SK-N-SH (cell line): ENCODE results near the gene KRTAP10-7. TPM values are rescaled to one million over a fixed set of nuclear protein-coding genes. Genes with fewer than 3 reads are reported as not detected.

Source experiments
- CTCF ChIA-PET: fragments of 300-600, 350-600 bp; formaldehyde crosslinking; extraction: SDS; loops from one replicate; lab custom pipeline; 2021; lab: Yijun Ruan, JAX
- POLR2A ChIA-PET: fragments of 350-600 bp; sonication (Branson Sonifier 250); formaldehyde crosslinking; extraction: SDS; loops from one replicate; lab custom pipeline; 2020; ENCODE audit warnings: antibody characterized with exemption, inconsistent platforms; lab: Yijun Ruan, JAX
- DNase-seq: peaks from one replicate; pipeline ENCODE4 v3.0.0; 2012
- H2AFZ ChIP-seq: fragments of 200-600 bp; sonication (generic); 2 replicates; pipeline ENCODE4 v1.8.1; 2016; ENCODE audit warnings: antibody characterized with exemption, mild to moderate bottlenecking, low read depth
- H3F3A ChIP-seq: fragments of 200-600 bp; sonication (generic); replicated peaks from 2 replicates; pipeline ENCODE3; 2016; ENCODE audit warnings: antibody characterized with exemption, mild to moderate bottlenecking; ENCODE audit not compliant: insufficient read depth
- H3K27ac ChIP-seq, 2 experiments: fragments of 200-500 bp in 1 of 2; fragments of 200-600 bp in 1 of 2; sonication (Bioruptor generic) in 1 of 2; sonication (generic), shearing (Covaris generic) in 1 of 2; 2 replicates each; pipeline versions ENCODE4 v1.5.1 to v1.6.1; 2014 to 2016; ENCODE audit warnings: low read depth in 2 of 2, inconsistent platforms in 1 of 2, low read length in 1 of 2, mild to moderate bottlenecking in 1 of 2, mixed read lengths in 1 of 2
- H3K27me3 ChIP-seq: fragments of 200-600 bp; sonication (generic), shearing (Covaris generic); 2 replicates; pipeline ENCODE4 v1.6.1; 2016; ENCODE audit warnings: mixed run types; ENCODE audit not compliant: insufficient read depth
- H3K36me3 ChIP-seq, 2 experiments: fragments of 200-500 bp in 1 of 2; fragments of 200-600 bp in 1 of 2; sonication (Bioruptor generic) in 1 of 2; sonication (generic) in 1 of 2; replicated peaks in 1 of 2; 2 replicates each; pipeline versions ENCODE3 to v1.5.1; 2014 to 2016; ENCODE audit warnings: low read length in 1 of 2, mild to moderate bottlenecking in 1 of 2; ENCODE audit not compliant: insufficient read depth in 2 of 2, control insufficient read depth in 1 of 2
- H3K4me1 ChIP-seq, 2 experiments: fragments of 200-500 bp in 1 of 2; fragments of 200-600 bp in 1 of 2; sonication (Bioruptor generic) in 1 of 2; sonication (generic), shearing (Covaris generic) in 1 of 2; 2 replicates each; pipeline versions ENCODE4 v1.5.1 to v1.6.1; 2014 to 2016; ENCODE audit warnings: low read depth in 1 of 2, low read length in 1 of 2, mixed run types in 1 of 2; ENCODE audit not compliant: insufficient read depth in 2 of 2, control insufficient read depth in 1 of 2
- H3K4me2 ChIP-seq: fragments of 200-600 bp; sonication (generic), shearing (Covaris generic); 2 replicates; pipeline ENCODE4 v1.6.1; 2017; ENCODE audit warnings: mixed run types
- H3K4me3 ChIP-seq, 2 experiments: fragments of 200-500 bp in 1 of 2; fragments of 200-600 bp in 1 of 2; sonication (Bioruptor generic) in 1 of 2; sonication (generic), shearing (Covaris generic) in 1 of 2; 2 replicates each; pipeline versions ENCODE4 v1.5.1 to v1.8.1; 2014 to 2016; ENCODE audit warnings: low read depth in 2 of 2, inconsistent platforms in 1 of 2, low read length in 1 of 2, mild to moderate bottlenecking in 1 of 2, mixed read lengths in 1 of 2, moderate library complexity in 1 of 2
- H3K79me2 ChIP-seq: fragments of 200-600 bp; sonication (generic); 2 replicates; pipeline ENCODE4 v1.8.1; 2017; ENCODE audit warnings: mild to moderate bottlenecking; ENCODE audit not compliant: insufficient read depth
- H3K9ac ChIP-seq: fragments of 200-600 bp; sonication (generic); 2 replicates; pipeline ENCODE4 v1.6.1; 2017; ENCODE audit warnings: mixed run types
- H3K9me2 ChIP-seq: fragments of 200-600 bp; sonication (generic); 2 replicates; pipeline ENCODE4 v1.6.1; 2017; ENCODE audit warnings: mixed run types
- H3K9me3 ChIP-seq: fragments of 200-600 bp; sonication (generic); 2 replicates; pipeline ENCODE4 v1.6.1; 2017; ENCODE audit warnings: mixed run types, mild to moderate bottlenecking, moderate library complexity
- H4K20me1 ChIP-seq: fragments of 200-600 bp; sonication (generic); 2 replicates; pipeline ENCODE4 v1.6.1; 2017; ENCODE audit warnings: mild to moderate bottlenecking, mixed run types; ENCODE audit not compliant: insufficient read depth
- CHD2 ChIP-seq: fragments of 150-350 bp; IDR thresholded peaks from 2 replicates; pipeline ENCODE4 v1.6.1; 2018; ENCODE audit warnings: low read length; ENCODE audit not compliant: partially characterized antibody
- CTCF ChIP-seq: fragments of 200-600 bp; sonication (generic); IDR thresholded peaks from 2 replicates; pipeline ENCODE4 v1.6.1; 2017; ENCODE audit warnings: antibody characterized with exemption, mild to moderate bottlenecking, moderate library complexity
- EP300 ChIP-seq, 2 experiments: IDR thresholded peaks; 2 replicates each; pipeline versions ENCODE4 v1.4.0 to v1.6.1; 2012; ENCODE audit warnings: borderline replicate concordance in 1 of 2, low read depth in 1 of 2, low read length in 1 of 2
- FOSL2 ChIP-seq: IDR thresholded peaks from 2 replicates; pipeline ENCODE4 v1.4.0; 2012; ENCODE audit warnings: low read depth, mild to moderate bottlenecking, moderate library complexity, borderline replicate concordance
- JUND ChIP-seq: IDR thresholded peaks from 2 replicates; pipeline ENCODE4 v1.4.0; 2012
- MEF2A ChIP-seq: IDR thresholded peaks from 2 replicates; pipeline ENCODE4 v1.4.0; 2012; ENCODE audit warnings: low read depth, borderline replicate concordance
- MXI1 ChIP-seq: IDR thresholded peaks from 2 replicates; pipeline ENCODE4 v1.6.1; 2012; ENCODE audit warnings: mild to moderate bottlenecking, low read depth, low read length, improper control_type of control experiment
- NFIC ChIP-seq: IDR thresholded peaks from 2 replicates; pipeline ENCODE4 v1.4.0; 2012; ENCODE audit warnings: borderline replicate concordance
- NRF1 ChIP-seq: IDR thresholded peaks from 2 replicates; pipeline ENCODE4 v1.6.1; 2012; ENCODE audit warnings: low read depth, mild to moderate bottlenecking, low read length
- RCOR1 ChIP-seq: fragments of 150-350 bp; IDR thresholded peaks from 2 replicates; pipeline ENCODE4 v1.6.1; 2017; ENCODE audit warnings: antibody characterized with exemption, low read length
- RFX5 ChIP-seq: IDR thresholded peaks from 2 replicates; pipeline ENCODE4 v1.6.1; 2012; ENCODE audit warnings: mild to moderate bottlenecking, improper control_type of control experiment, low read length
- RXRA ChIP-seq: IDR thresholded peaks from 2 replicates; pipeline ENCODE4 v1.4.0; 2012; ENCODE audit warnings: low read depth, mild to moderate bottlenecking, borderline replicate concordance
- SIN3A ChIP-seq: IDR thresholded peaks from 2 replicates; pipeline ENCODE4 v1.6.1; 2012; ENCODE audit warnings: low read depth, mild to moderate bottlenecking, low read length, moderate library complexity, borderline replicate concordance
- TAF1 ChIP-seq: IDR thresholded peaks from 2 replicates; pipeline ENCODE4 v1.6.1; 2012; ENCODE audit warnings: low read depth, mild to moderate bottlenecking, low read length, moderate library complexity, borderline replicate concordance
- TEAD4 ChIP-seq: IDR thresholded peaks from 2 replicates; pipeline ENCODE4 v1.4.0; 2012; ENCODE audit warnings: mild to moderate bottlenecking, borderline replicate concordance; ENCODE audit not compliant: insufficient read depth
- USF1 ChIP-seq: IDR thresholded peaks from 2 replicates; pipeline ENCODE4 v1.4.0; 2012; ENCODE audit warnings: low read depth, borderline replicate concordance
- YY1 ChIP-seq: IDR thresholded peaks from 2 replicates; pipeline ENCODE4 v1.4.0; 2012; ENCODE audit warnings: low read depth, mild to moderate bottlenecking
- ZBTB33 ChIP-seq: IDR thresholded peaks from 2 replicates; pipeline ENCODE4 v1.4.0; 2012; ENCODE audit warnings: low read depth, borderline replicate concordance
- WGBS: methylation state at CpG from one replicate; pipeline ENCODE4 v1.1.6; 2017; ENCODE audit warnings: low lambda C conversion rate; 5-methylcytosine and 5-hydroxymethylcytosine counted together
- polyA plus RNA-seq, 3 experiments: library from polyadenylated mRNA; depleted of rRNA; stranded (reverse); fragments of >200 nt; gene quantifications; 2 replicates each; pipeline ENCODE4 v1.2.3, GENCODE V29; 2012

Gene KRTAP10-7
- polyA plus RNA-seq, 1 of the 3 experiments (the other 2 are of a cell fraction) = not detected

GRCh38 chr21:44592446-44593311, 7.7 kb upstream of the KRTAP10-7 start, which contains the start of gene KRTAP10-6 (continued):
- TF ChIP-seq ZBTB33 = no peak

- Histone ChIP-seq H3K79me2 (no peaks in the 10 kb centered on the region), H3F3A (no peaks in the 10 kb centered on the region), H3K9me2 (no peaks in the 10 kb centered on the region), H3K27me3 (peaks cover 8% of the 10 kb centered on the region; the same call in 1 of the 2 replicates), H2AFZ (no peak overlapping the region), H3K4me1 (peaks cover 0 to 2% of the 10 kb centered on the region in 2 experiments; a peak in 1 of 4 replicates), H3K9ac (no peak overlapping the region), H3K27ac (no peak overlapping the region), H3K36me3 (no peaks in the 10 kb centered on the region), H3K4me2 (no peak overlapping the region), H3K4me3 (no peak overlapping the region), H3K9me3 (no peaks in the 10 kb centered on the region), H4K20me1 (no peaks in the 10 kb centered on the region)
- CTCF ChIA-PET = no interaction called here
- DNase-seq = no peak
- WGBS = 80% methylated on average over 20 of the region's 20 CpGs
- POLR2A ChIA-PET = no interaction called here
- TF ChIP-seq EP300 (IDR thresholded peaks at IDR 0.05; ENCODE audit: borderline replicate concordance in 1 of 2, low read depth in 1 of 2, low read length in 1 of 2) (no peak), NRF1 (no peak), FOSL2 (no peak), RFX5 (no peak), MXI1 (no peak), YY1 (no peak), CTCF (no peak), RXRA (no peak), CHD2 (no peak), JUND (no peak), ZBTB33 (no peak), RCOR1 (no peak), SIN3A (no peak), TEAD4 (no peak), NFIC (no peak), MEF2A (no peak), TAF1 (no peak), USF1 (no peak)
Observed at GRCh38 chr21:44593598-44594405, 6.6 kb upstream of the KRTAP10-7 start.
